Lower lobe of right lung (tissue), 2 donors: ENCODE measurements around the gene SH3RF3. TPM values are rescaled to one million over a fixed set of nuclear protein-coding genes. Genes with fewer than 3 reads are reported as not detected.

ENCODE experiments used
- ATAC-seq, 2 donors: fragments of 200-7000 bp; cut with Tn5 transposase; one replicate each; pipeline ENCODE4 v1.9.1; 2020 to 2022; ENCODE audit warnings: mild to moderate bottlenecking in 2 of 2, moderate library complexity in 2 of 2
- DNase-seq: peaks from one replicate; pipeline ENCODE4 v3.0.0-alpha.2; 2020
- H3K27ac ChIP-seq: fragments of 200-600 bp; one replicate; pipeline ENCODE4 v1.8.0; 2022
- H3K27me3 ChIP-seq: fragments of 200-600 bp; one replicate; pipeline ENCODE4 v1.8.0; 2022; ENCODE audit warnings: low read depth
- H3K36me3 ChIP-seq: fragments of 200-600 bp; one replicate; pipeline ENCODE4 v1.8.0; 2022; ENCODE audit warnings: mild to moderate bottlenecking
- H3K4me1 ChIP-seq: fragments of 200-600 bp; one replicate; pipeline ENCODE4 v1.8.0; 2022
- H3K4me3 ChIP-seq: fragments of 200-600 bp; one replicate; pipeline ENCODE4 v1.8.0; 2022; ENCODE audit warnings: mild to moderate bottlenecking
- H3K9me3 ChIP-seq: fragments of 200-600 bp; one replicate; pipeline ENCODE4 v1.8.0; 2022
- intact Hi-C: fragments of 100-400 bp; cut with DNase I; formaldehyde crosslinking; loops from one replicate; pipeline ENCODE4 v1.11.0; 2022
- total RNA-seq: library from RNA; stranded (reverse); fragmentation: NEBNext Ultra II Directional; extraction: Animal tissue kit (Norgen Biotek cat#: 25700); gene quantifications from one replicate; pipeline ENCODE4 v1.2.1, GENCODE V29; 2021
- TF ChIP-seq, protein P1 (sequence below): fragments of 200-600 bp; IDR thresholded peaks from one replicate; pipeline ENCODE4 v1.8.0; 2022; ENCODE audit warnings: antibody characterized with exemption, mild to moderate bottlenecking
- donor health status: DM: no; HTN: yes; CAD: no; lungs with severe emphysema.

SH3RF3 gene
- total RNA-seq, 1 donor from 2014 or later, result 5.7 TPM

DNA sequence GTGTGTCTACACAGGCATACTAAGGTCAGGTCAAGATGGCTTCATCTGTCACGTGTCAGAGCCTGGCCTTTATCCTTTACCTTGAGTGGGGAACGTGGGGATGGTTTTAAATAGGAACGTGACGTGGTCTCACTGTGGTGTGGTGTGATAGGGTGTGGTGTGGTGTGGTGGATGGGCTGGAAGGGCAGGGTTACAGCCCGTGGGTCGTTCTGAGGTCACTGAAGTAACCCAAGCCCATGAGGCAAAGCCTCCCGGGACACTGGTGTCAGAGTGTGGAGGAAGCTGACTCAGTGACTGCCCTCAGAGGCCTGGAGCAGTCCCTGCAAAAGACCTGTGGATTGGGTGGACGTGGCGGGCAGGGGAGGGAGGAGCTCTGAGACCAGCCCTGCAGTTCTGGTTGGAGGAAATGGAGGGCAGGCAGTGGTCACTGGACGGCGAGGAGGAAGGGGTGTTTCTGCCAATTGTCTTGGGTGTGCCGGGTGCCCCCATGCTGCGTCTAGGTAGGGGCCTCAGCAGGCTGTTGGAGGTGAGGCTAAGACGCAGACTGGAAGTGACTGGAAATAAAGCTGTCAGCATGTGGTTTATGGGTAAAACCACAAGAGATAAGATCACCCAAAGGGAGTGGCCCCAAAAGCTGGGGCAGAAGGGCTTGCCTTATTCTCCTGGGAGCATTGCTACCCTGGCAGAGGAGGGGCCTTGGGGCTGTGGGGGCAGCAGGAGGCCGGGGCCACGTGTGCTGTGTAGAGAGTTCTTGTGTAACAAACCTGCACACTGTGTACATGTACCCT, 84.8 kb downstream of the SH3RF3 start:
- no peaks in the 10 kb centered on the region for H3K9me3 ChIP-seq
- no peak overlapping the region for H3K4me3 ChIP-seq
- DNase-seq, result peak; percentile 57
- no peak overlapping the region for H3K27ac ChIP-seq
- peaks cover 9% of the 10 kb centered on the region for H3K27me3 ChIP-seq
- H3K4me1 ChIP-seq, result peaks cover 52% of the 10 kb centered on the region
- H3K36me3 ChIP-seq, result no peaks in the 10 kb centered on the region
- intact Hi-C loops, result no loop called here
- TF ChIP-seq, protein P1, sequence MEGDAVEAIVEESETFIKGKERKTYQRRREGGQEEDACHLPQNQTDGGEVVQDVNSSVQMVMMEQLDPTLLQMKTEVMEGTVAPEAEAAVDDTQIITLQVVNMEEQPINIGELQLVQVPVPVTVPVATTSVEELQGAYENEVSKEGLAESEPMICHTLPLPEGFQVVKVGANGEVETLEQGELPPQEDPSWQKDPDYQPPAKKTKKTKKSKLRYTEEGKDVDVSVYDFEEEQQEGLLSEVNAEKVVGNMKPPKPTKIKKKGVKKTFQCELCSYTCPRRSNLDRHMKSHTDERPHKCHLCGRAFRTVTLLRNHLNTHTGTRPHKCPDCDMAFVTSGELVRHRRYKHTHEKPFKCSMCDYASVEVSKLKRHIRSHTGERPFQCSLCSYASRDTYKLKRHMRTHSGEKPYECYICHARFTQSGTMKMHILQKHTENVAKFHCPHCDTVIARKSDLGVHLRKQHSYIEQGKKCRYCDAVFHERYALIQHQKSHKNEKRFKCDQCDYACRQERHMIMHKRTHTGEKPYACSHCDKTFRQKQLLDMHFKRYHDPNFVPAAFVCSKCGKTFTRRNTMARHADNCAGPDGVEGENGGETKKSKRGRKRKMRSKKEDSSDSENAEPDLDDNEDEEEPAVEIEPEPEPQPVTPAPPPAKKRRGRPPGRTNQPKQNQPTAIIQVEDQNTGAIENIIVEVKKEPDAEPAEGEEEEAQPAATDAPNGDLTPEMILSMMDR, result no peak
- ATAC-seq, result peak; percentile 63 to 74

DNA sequence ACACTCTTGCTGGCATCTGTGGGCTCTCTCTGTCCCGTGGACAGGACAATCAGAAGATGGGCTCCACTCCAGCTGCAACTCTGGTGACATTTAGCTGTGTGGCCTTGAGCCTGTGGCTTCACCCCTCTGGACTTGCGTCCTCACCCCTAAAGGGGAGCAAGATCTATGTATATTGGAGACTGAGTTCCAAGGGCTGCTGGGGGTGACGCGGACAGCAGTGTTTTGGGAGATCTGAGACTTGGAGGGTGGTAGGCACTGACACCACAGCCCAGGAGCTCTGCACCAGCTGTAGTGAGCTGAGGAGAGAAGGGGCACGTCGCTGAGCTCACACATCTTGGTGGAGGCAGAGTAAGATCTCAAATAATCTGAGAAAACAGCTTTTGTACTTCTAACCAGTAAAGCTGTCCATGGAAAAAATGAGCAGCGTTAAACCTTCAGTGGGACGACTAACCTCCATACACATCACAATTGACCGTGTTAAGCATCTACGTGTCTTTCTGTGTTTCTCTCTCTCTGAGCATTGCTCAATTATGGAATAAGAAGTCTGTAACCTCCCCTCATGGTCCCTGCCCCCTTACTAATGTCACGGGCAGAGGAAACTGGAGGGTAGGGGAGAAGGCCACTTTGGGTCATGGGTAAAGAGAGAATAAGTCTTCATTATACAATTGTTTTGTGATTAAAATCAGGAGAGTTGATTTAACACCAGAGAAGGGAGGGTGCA, 85.8 kb downstream of the SH3RF3 start:
- TF ChIP-seq, protein P1, result no peak
- Histone ChIP-seq H3K4me1 (peaks cover 48% of the 10 kb centered on the region), H3K27ac (no peak overlapping the region), H3K9me3 (no peaks in the 10 kb centered on the region), H3K4me3 (no peak overlapping the region), H3K36me3 (no peaks in the 10 kb centered on the region), H3K27me3 (peaks cover 9% of the 10 kb centered on the region)
- intact Hi-C loops, result no loop called here
- no peak for DNase-seq
- no peak for ATAC-seq

DNA sequence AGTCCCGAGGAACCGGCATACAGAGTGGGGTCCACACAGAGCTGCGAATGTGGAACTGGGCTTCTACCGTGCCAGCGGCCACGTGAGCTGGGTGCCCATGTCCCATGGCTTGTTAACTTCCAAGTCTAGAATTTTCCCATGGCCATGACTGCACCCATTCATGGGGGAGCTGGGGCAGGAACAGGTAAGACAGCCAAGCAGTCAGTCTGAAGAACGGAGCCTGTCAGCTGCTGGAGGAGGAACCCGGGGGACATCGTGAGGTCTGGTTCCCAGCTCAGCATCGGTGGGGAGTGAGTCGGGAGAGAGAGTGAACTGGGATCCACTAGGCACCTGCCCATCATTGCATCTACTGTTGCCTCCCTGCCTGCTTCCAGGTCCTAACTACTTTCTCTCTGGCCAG, 86.9 kb downstream of the SH3RF3 start:
- Histone ChIP-seq H3K4me3 (no peak overlapping the region), H3K36me3 (no peaks in the 10 kb centered on the region), H3K27me3 (peaks cover 9% of the 10 kb centered on the region), H3K4me1 (peaks cover 41% of the 10 kb centered on the region), H3K9me3 (no peaks in the 10 kb centered on the region), H3K27ac (no peak overlapping the region)
- ATAC-seq (no peak), DNase-seq (no peak)
- intact Hi-C loops, result no loop called here
- TF ChIP-seq, protein P1, result no peak

DNA sequence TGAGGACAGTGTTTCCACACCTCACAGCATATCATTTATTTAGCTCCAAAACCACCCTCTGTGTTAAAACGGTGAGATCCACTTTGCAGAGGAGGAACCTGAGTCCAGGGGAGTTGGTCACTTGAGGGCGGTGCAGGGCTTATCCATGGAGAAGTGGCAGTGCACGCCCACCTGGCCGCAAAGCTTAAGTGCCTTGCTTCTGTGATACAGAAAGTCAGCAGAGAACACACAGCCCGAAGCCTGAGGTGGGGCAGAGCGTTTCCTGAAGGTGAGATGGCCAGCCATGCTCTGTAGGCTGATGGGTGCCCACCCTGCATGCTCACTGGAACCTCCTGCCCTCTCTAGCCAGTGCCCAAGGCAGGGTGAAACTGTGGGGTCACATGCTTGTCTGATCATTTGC, 87.3 kb downstream of the SH3RF3 start:
- Histone ChIP-seq H3K4me1 (peaks cover 40% of the 10 kb centered on the region), H3K9me3 (no peaks in the 10 kb centered on the region), H3K36me3 (no peaks in the 10 kb centered on the region), H3K27ac (no peak overlapping the region), H3K27me3 (peaks cover 9% of the 10 kb centered on the region), H3K4me3 (no peak overlapping the region)
- TF ChIP-seq, protein P1, result no peak
- ATAC-seq (no peak), DNase-seq (no peak)
- intact Hi-C loops, result no loop called here

DNA sequence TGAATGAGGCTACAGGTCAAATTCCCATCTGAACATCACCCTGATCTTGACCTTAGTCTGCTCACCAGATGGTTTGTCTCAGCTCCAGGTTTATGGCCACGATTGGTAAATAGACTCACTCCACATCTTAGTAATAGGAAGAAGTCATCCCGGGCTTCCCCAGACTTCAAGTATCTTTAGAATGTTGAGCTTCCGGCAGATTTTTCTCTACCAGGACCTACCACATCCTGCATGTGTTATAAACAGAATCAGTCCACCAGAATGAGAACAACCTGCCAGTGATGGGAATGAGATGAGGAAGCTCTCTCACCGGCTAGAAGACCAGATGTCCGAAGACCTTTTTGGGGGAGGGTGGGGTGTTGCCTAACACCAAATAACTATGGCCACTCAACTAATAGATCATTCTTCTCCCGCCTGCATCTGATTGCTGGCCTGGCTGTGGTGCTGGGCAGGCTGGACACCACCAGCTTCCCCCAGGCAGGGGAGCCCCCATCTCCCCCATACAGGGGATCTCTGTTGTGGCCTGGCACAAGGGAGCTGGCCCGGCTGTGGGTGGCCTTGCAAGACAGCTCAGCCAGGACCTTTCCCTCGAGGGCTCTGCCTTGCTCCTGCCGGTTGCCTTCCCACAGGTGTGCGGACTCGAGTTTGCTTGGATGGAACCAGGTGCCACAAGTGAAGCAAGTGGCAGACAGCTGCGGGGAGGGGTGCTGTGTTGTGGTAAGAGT, 88.5 kb downstream of the SH3RF3 start:
- ATAC-seq (peak; percentile 11 to 44), DNase-seq (no peak)
- H3K4me1 ChIP-seq, result peaks cover 40% of the 10 kb centered on the region
- intact Hi-C loops, result no loop called here
- peaks cover 9% of the 10 kb centered on the region for H3K27me3 ChIP-seq
- no peaks in the 10 kb centered on the region for H3K9me3 ChIP-seq
- TF ChIP-seq, protein P1, result no peak
- peak overlapping the region; percentile 14 for H3K27ac ChIP-seq
- no peak overlapping the region for H3K4me3 ChIP-seq
- no peaks in the 10 kb centered on the region for H3K36me3 ChIP-seq
